Measurements from ENCODE around the gene BEAN1. TPM values are rescaled to one million over a fixed set of nuclear protein-coding genes. Genes with fewer than 3 reads are reported as not detected.

BEAN1 gene
- polyA plus RNA-seq, 3 donors, result 0.12 to 0.81 TPM; not detected in 1

GRCh38 chr16:66529475-66529874, 102.4 kb downstream of the BEAN1 start:
- 99% methylated on average over 6 of the region's 6 CpGs for WGBS (ENCODE audit: insufficient coverage)
- H3K4me3 Mint-ChIP-seq, result no peak overlapping the region
- Histone ChIP-seq H3K9ac (ENCODE audit: insufficient read depth, low read length, poor library complexity, severe bottlenecking) (no peak overlapping the region), H3K27ac (ENCODE audit: low read depth in 1 of 2, low read length in 2 of 2) (no peak overlapping the region), H3K4me2 (replicated peaks; ENCODE audit: extremely low read depth, low read length, poor library complexity, severe bottlenecking) (no peak overlapping the region), H3K9me3 (replicated peaks in 1 of 2; ENCODE audit: control insufficient read depth in 1 of 2, insufficient read depth in 1 of 2, low read length in 2 of 2) (no peaks in the 10 kb centered on the region), H2AFZ (ENCODE audit: insufficient read depth, low read depth, low read length, poor library complexity, severe bottlenecking) (no peak overlapping the region), H3K4me1 (ENCODE audit: control insufficient read depth in 1 of 2, insufficient read depth in 2 of 2, low read length in 2 of 2) (peaks cover 31 to 36% of the 10 kb centered on the region in 2 donors), H3K4me3 (replicated peaks in 1 of 3; ENCODE audit: low read depth in 2 of 3, low read length in 3 of 3) (no peak overlapping the region), H3K36me3 (replicated peaks in 1 of 2; ENCODE audit: control insufficient read depth in 1 of 2, insufficient read depth in 2 of 2, low read length in 2 of 2) (peaks cover 50 to 59% of the 10 kb centered on the region in 2 donors), H3K79me2 (ENCODE audit: insufficient read depth, low read length) (no peaks in the 10 kb centered on the region), H4K20me1 (ENCODE audit: insufficient read depth, low read length) (no peaks in the 10 kb centered on the region), H3K27me3 (ENCODE audit: control insufficient read depth in 2 of 2, insufficient read depth in 2 of 2, low read length in 2 of 2) (no peaks in the 10 kb centered on the region)
- peak overlapping the region in 2 of 7 donors; percentile 16 to 31 for H3K27ac Mint-ChIP-seq
- intact Hi-C loops (cut with micrococcal nuclease), result loop anchor here in 1 of 2 donors (10.0 kb wide), 1 partner anchor 1555 kb away; the partner anchor contains the start of gene NFATC3
- H3K9me3 Mint-ChIP-seq, result peaks cover 0 to 2% (median 0%) of the 10 kb centered on the region in 7 donors
- no peak for DNase-seq
- TF ChIP-seq CTCF (IDR thresholded peaks at IDR 0.05), result no peak
- H3K27me3 Mint-ChIP-seq (ENCODE audit: low read depth in 3 of 3), result peaks cover 0 to 3% (median 0%) of the 10 kb centered on the region in 3 donors
- peaks cover 40% of the 10 kb centered on the region for H3K4me1 Mint-ChIP-seq
- peaks cover 76 to 84% of the 10 kb centered on the region in 2 donors for H3K36me3 Mint-ChIP-seq

Other genes with a start within 250 kb of the BEAN1 start
- under 1 TPM in 2 of 3 donors, not detected in 1; 0.12 to 0.22 TPM for gene CDH5, start 60.6 kb upstream of the BEAN1 start, polyA plus RNA-seq
- gene TK2, start 122.8 kb downstream of the BEAN1 start, polyA plus RNA-seq, result 10 to 100 TPM; 29.8 to 38.9 (median 32.4) TPM
- 100 to 1,000 TPM; 285 to 430 (median 374) TPM for gene CKLF, start 125.3 kb downstream of the BEAN1 start, polyA plus RNA-seq
- 1 to 10 TPM; 1.6 to 3.3 (median 2.5) TPM for gene CMTM1, start 139.1 kb downstream of the BEAN1 start, polyA plus RNA-seq
- 10 to 100 TPM; 11.0 to 41.6 (median 39.1) TPM for gene CMTM2, start 152.2 kb downstream of the BEAN1 start, polyA plus RNA-seq
- 100 to 1,000 TPM; 125 to 131 (median 126) TPM for gene CMTM3, start 177.4 kb downstream of the BEAN1 start, polyA plus RNA-seq